Measurements from ENCODE around the gene EPM2AIP1. TPM values are rescaled to one million over a fixed set of nuclear protein-coding genes. Genes with fewer than 3 reads are reported as not detected.
A peak's percentile ranks its signal among the peaks of the same experiment; 100 is the strongest.
"Not testable (repeated sequence)": the region's sequence is repeated elsewhere in the genome, so short reads cannot be mapped to it uniquely, and the experiment has no call there.

The EPM2AIP1 gene
- total and polyA plus RNA-seq, 3 experiments from 2014 or later = 7.1 to 16.0 (median 14.8) TPM

DNA sequence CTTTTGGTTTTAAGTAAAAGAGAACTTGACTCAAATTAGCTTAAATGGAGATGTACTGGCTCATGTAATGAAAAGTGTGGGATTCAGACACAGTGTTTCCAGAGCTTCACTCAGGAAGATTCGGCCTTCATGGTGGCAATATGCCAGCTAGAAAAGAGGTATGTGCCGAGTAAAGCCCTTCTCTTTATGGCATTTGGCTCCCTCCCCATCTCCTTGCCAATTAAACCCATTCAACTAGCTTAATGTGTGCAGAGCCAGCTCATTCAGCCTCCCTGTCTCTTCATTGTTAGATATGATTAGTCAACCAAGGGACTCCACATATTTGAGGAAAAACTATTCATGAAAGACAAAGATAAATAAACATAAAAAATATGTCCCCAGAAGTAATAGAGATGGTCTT is 33.1 kb downstream of the EPM2AIP1 start:
- Histone ChIP-seq H3K9me3 (ENCODE audit: low read length) (no peaks in the 10 kb centered on the region), H3K27ac (ENCODE audit: low read depth, low read length) (no peak overlapping the region), H3K4me3 (ENCODE audit: low read length) (no peak overlapping the region), H3K27me3 (ENCODE audit: insufficient read depth, low read length, poor library complexity, severe bottlenecking) (no peaks in the 10 kb centered on the region), H3K36me3 (ENCODE audit: insufficient read depth, low read length) (no peaks in the 10 kb centered on the region), H3K4me1 (ENCODE audit: insufficient read depth, low read length) (no peaks in the 10 kb centered on the region)
- DNase-seq = no peak
- CTCF ChIA-PET = interaction anchor here (0.9 to 4.0 kb wide), 11 partner anchors 9 to 226 kb away, joined by 3 to 22 read pairs (median 11); partner anchors contain the start of gene TRANK1
- Mint-ChIP-seq H3K4me3 (no peak overlapping the region), H3K36me3 (peaks cover 0 to under 1% (median 0%) of the 10 kb centered on the region in 3 donors), H3K4me1 (peaks cover 8 to 16% (median 11%) of the 10 kb centered on the region in 3 donors), H3K27me3 (no peaks in the 10 kb centered on the region), H3K9me3 (no peaks in the 10 kb centered on the region), H3K27ac (no peak overlapping the region)
- POLR2A ChIA-PET = interaction anchor here (0.6 kb wide), 1 partner anchor 9 kb away, joined by 4 read pairs; no protein-coding TSS in a partner anchor

DNA sequence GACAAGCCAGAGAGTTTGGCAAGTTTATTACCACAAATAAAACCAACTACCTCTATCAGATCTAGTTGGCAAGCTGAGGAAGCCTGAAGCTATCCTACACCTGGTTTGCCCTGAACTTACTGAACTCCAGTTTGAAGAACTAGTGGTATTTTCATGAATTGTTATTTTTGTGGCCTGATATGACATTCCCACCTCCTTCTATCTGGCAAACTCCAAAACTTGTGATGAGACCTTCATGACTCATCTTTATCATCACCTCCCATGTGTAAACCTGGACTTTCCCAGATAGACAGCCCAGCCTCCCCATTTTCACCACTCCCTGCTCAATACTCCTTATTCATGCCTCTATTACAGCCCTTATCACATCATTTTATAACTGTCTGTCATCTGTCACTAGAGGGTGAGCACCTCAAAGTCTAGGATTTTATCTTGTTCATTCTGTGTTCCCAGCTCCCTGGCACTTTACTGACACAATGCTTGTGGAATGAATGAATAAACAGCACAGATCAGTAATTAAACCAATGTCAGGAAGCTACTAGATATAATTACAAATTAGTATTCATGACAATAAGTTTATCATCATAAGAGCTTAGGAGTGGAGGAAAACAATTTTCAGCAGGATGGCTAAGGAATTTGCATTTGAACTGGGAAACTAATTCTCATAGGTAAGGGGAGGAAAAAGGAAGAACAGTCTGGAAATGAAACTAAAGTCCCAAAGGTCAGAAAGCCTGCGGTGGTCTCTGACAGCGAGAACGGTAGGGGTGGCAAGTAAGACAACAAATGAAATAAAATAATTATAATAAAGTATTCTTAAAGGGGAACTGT is 34.9 kb downstream of the EPM2AIP1 start:
- no peaks in the 10 kb centered on the region for H3K36me3 Mint-ChIP-seq
- ChIA-PET POLR2A (interaction anchor here (0.5 to 1.6 kb wide), 7 partner anchors 14 to 115 kb away, joined by 3 to 8 read pairs (median 4); partner anchors contain the start of genes EPM2AIP1, MLH1 and TRANK1), CTCF (interaction anchor here (0.6 to 4.0 kb wide), 44 partner anchors 8 to 258 kb away, joined by 3 to 22 read pairs (median 4); partner anchors contain the start of genes EPM2AIP1, MLH1 and TRANK1)
- no peak for DNase-seq
- peak overlapping the region in 3 of 7 donors; percentile 23 to 70 (median 35) for H3K4me3 Mint-ChIP-seq
- Histone ChIP-seq H3K9me3 (ENCODE audit: low read length) (no peaks in the 10 kb centered on the region), H3K27me3 (ENCODE audit: insufficient read depth, low read length, poor library complexity, severe bottlenecking) (no peaks in the 10 kb centered on the region), H3K27ac (ENCODE audit: low read depth, low read length) (peak overlapping the region; percentile 68), H3K4me3 (ENCODE audit: low read length) (no peak overlapping the region), H3K4me1 (ENCODE audit: insufficient read depth, low read length) (no peaks in the 10 kb centered on the region), H3K36me3 (ENCODE audit: insufficient read depth, low read length) (no peaks in the 10 kb centered on the region)
- peak overlapping the region; percentile 26 to 75 (median 55) for H3K27ac Mint-ChIP-seq
- H3K9me3 Mint-ChIP-seq = no peaks in the 10 kb centered on the region
- H3K27me3 Mint-ChIP-seq = no peaks in the 10 kb centered on the region
- peaks cover 8 to 16% (median 11%) of the 10 kb centered on the region in 3 donors for H3K4me1 Mint-ChIP-seq

DNA sequence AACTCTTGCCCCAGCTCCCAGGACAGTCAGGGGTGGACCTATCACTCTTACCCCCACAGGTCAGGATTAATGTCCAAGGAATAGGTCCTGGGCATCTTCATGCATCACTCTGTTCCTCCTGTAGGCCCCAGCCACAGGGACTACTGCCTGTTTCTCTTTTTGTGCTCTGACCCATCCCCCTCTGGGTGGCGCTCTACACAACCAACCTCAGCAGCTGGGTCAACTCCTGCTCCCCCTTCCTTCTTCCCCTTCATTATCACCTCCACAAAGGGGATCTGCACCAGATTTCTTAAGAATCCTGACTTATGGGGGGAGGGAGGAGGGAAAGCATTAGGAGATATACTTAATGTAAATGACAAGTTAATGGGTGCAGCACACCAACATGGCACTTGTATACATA is 35.9 kb downstream of the EPM2AIP1 start:
- ChIA-PET POLR2A (no interaction called here), CTCF (interaction anchor here (1.3 to 4.0 kb wide), 7 partner anchors 7 to 86 kb away, joined by 3 to 22 read pairs (median 12); partner anchors contain the start of genes EPM2AIP1 and MLH1)
- Mint-ChIP-seq H3K4me3 (no peak overlapping the region), H3K9me3 (no peaks in the 10 kb centered on the region), H3K36me3 (no peaks in the 10 kb centered on the region), H3K27me3 (no peaks in the 10 kb centered on the region), H3K4me1 (peaks cover 8 to 16% (median 11%) of the 10 kb centered on the region in 3 donors), H3K27ac (peak overlapping the region in 3 of 8 donors; percentile 43 to 87 (median 49))
- no peaks in the 10 kb centered on the region for H3K36me3 ChIP-seq (ENCODE audit: insufficient read depth, low read length)
- no peak overlapping the region for H3K4me3 ChIP-seq (ENCODE audit: low read length)
- no peaks in the 10 kb centered on the region for H3K9me3 ChIP-seq (ENCODE audit: low read length)
- no peaks in the 10 kb centered on the region for H3K4me1 ChIP-seq (ENCODE audit: insufficient read depth, low read length)
- no peak for DNase-seq
- H3K27ac ChIP-seq (ENCODE audit: low read depth, low read length) = peak overlapping the region; percentile 68
- no peaks in the 10 kb centered on the region for H3K27me3 ChIP-seq (ENCODE audit: insufficient read depth, low read length, poor library complexity, severe bottlenecking)

DNA sequence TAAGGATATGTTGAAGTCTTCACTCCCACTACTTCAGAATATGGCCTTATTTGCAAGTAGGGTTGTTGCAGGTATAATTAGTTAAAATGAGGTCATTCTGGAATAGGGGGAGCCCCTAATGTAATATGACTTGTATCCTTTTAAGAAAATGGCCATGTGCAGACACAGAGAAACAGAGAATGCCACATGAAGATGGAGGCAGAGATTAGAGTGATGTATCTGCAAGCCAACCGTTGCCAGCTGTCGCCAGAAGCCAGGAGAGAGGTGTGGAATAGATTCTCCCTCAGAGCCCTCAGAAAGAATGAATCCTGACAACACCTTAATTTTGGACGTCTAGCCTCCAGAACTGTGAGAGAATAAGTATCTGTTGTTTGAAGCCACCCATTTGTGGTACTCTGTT is 36.8 kb downstream of the EPM2AIP1 start:
- H3K4me3 Mint-ChIP-seq = no peak overlapping the region
- Histone ChIP-seq H3K4me1 (ENCODE audit: insufficient read depth, low read length) (no peaks in the 10 kb centered on the region), H3K36me3 (ENCODE audit: insufficient read depth, low read length) (no peaks in the 10 kb centered on the region), H3K27ac (ENCODE audit: low read depth, low read length) (peak overlapping the region; percentile 68), H3K4me3 (ENCODE audit: low read length) (no peak overlapping the region), H3K27me3 (ENCODE audit: insufficient read depth, low read length, poor library complexity, severe bottlenecking) (no peaks in the 10 kb centered on the region), H3K9me3 (ENCODE audit: low read length) (no peaks in the 10 kb centered on the region)
- ChIA-PET POLR2A (interaction anchor here (0.6 kb wide), 1 partner anchor 39 kb away, joined by 4 read pairs; no protein-coding TSS in a partner anchor), CTCF (interaction anchor here (0.6 to 4.0 kb wide), 3 partner anchors 34 to 223 kb away, joined by 3 to 18 read pairs (median 3); no protein-coding TSS in a partner anchor)
- no peaks in the 10 kb centered on the region for H3K9me3 Mint-ChIP-seq
- no peaks in the 10 kb centered on the region for H3K36me3 Mint-ChIP-seq
- H3K27me3 Mint-ChIP-seq = no peaks in the 10 kb centered on the region
- no peak for DNase-seq
- H3K4me1 Mint-ChIP-seq = peaks cover 8 to 16% (median 11%) of the 10 kb centered on the region in 3 donors
- peak overlapping the region in 1 of 8 donors; percentile 41 for H3K27ac Mint-ChIP-seq

DNA sequence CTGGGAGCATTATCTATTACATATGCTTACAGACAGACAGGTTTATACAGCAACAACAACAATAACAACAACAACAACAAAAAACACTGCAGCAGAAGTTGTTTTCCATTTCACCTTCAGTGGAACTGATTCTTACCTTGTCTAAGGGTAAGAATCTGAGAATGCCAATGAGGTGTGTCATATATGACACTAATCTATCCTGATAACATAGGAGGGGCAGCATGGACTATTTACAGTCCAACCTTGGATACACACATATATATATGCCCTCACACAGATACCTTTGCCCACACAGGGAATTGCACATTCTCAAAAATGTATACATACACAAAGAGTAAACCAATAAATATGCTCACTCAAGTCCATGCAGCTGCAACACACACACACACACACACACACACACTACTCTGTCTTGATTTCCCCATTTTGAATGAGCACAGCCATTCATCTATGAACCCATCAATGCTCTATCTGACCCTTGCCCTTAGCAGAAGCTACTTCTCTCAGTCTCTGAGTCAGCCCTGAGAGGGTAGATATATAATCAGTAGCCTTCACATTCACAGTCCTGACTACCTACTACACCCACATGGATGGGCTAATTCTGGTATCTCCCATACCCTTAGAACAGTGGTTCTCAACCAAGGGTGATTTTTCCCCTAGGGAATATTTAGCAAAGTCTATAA is 38.3 kb downstream of the EPM2AIP1 start:
- Histone ChIP-seq H3K36me3 (ENCODE audit: insufficient read depth, low read length) (no peaks in the 10 kb centered on the region), H3K27ac (ENCODE audit: low read depth, low read length) (no peak overlapping the region), H3K9me3 (ENCODE audit: low read length) (no peaks in the 10 kb centered on the region), H3K4me3 (ENCODE audit: low read length) (no peak overlapping the region), H3K4me1 (ENCODE audit: insufficient read depth, low read length) (no peaks in the 10 kb centered on the region), H3K27me3 (ENCODE audit: insufficient read depth, low read length, poor library complexity, severe bottlenecking) (no peaks in the 10 kb centered on the region)
- H3K4me3 Mint-ChIP-seq = no peak overlapping the region
- H3K4me1 Mint-ChIP-seq = peaks cover 8 to 16% (median 11%) of the 10 kb centered on the region in 3 donors
- H3K27ac Mint-ChIP-seq = peak overlapping the region in 1 of 8 donors; percentile 2
- POLR2A ChIA-PET = no interaction called here
- no peaks in the 10 kb centered on the region for H3K9me3 Mint-ChIP-seq
- CTCF ChIA-PET = interaction anchor here (1.4 to 1.7 kb wide), 2 partner anchors 10 to 11 kb away, joined by 3 to 4 read pairs; partner anchors contain the start of gene TRANK1
- no peaks in the 10 kb centered on the region for H3K27me3 Mint-ChIP-seq
- no peaks in the 10 kb centered on the region for H3K36me3 Mint-ChIP-seq
- no peak for DNase-seq

- peak overlapping the region in 2 of 8 donors; percentile 36 to 88 for H3K27ac Mint-ChIP-seq
- H3K4me3 ChIP-seq (ENCODE audit: low read length); DNase-seq; POLR2A ChIA-PET; H3K9me3 ChIP-seq (ENCODE audit: low read length); H3K27me3 ChIP-seq (ENCODE audit: insufficient read depth, low read length, poor library complexity, severe bottlenecking); H3K36me3 ChIP-seq (ENCODE audit: insufficient read depth, low read length); H3K27me3 Mint-ChIP-seq; H3K27ac ChIP-seq (ENCODE audit: low read depth, low read length): not testable (repeated sequence)
- H3K9me3 Mint-ChIP-seq = peaks cover 5 to 16% (median 15%) of the 10 kb centered on the region in 5 donors
- H3K4me3 Mint-ChIP-seq = peak overlapping the region in 1 of 7 donors; percentile 70
- CTCF ChIA-PET = interaction anchor here (1.2 to 1.8 kb wide), 2 partner anchors 11 to 78 kb away, joined by 3 to 12 read pairs; no protein-coding TSS in a partner anchor
- H3K36me3 Mint-ChIP-seq = peaks cover 3 to 24% (median 7%) of the 10 kb centered on the region in 3 donors
- H3K4me1 ChIP-seq (ENCODE audit: insufficient read depth, low read length) = peaks cover 14% of the 10 kb centered on the region
- peaks cover 9 to 16% (median 12%) of the 10 kb centered on the region in 3 donors for H3K4me1 Mint-ChIP-seq
Observed at GRCh38 chr3:36947814-36948213, 45.1 kb downstream of the EPM2AIP1 start.

DNA sequence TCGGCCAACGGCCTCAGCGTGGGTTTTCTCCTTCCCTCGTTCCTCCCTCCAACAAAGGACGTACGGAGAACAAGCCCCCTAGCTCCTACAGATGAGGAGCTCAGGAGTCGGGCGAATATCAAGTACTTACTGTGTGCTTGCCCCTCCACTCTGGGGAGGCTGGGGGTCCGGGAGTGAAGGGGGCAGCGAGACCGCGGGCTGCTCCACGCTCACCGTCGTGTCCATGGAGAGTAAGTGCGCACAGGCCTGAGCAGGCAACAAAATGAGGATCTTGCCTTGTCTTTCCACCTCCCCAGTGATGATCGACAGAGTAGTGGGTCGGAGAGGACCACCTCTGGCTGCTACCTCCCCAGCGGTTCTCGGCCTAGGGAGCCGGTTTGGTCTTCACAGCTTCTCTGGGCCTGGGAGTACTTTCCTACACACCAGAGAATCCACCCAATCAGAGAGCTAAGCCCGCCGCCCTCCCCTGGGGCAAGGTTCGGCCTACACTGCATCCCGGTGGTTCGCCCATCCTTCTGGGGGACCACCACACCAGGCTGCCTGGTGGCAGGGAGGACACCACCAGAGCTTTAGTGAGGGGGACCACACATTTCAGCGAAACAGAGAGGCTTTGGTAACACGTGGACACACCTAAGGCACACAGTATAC is 47.5 kb downstream of the EPM2AIP1 start:
- Histone ChIP-seq H3K36me3 (ENCODE audit: insufficient read depth, low read length) (no peaks in the 10 kb centered on the region), H3K4me3 (ENCODE audit: low read length) (peak overlapping the region; percentile 64), H3K9me3 (ENCODE audit: low read length) (no peaks in the 10 kb centered on the region), H3K27ac (ENCODE audit: low read depth, low read length) (peak overlapping the region; percentile 65), H3K27me3 (ENCODE audit: insufficient read depth, low read length, poor library complexity, severe bottlenecking) (no peaks in the 10 kb centered on the region), H3K4me1 (ENCODE audit: insufficient read depth, low read length) (peaks cover 14% of the 10 kb centered on the region)
- Mint-ChIP-seq H3K4me3 (peak overlapping the region; percentile 86 to 91 (median 87)), H3K27me3 (peaks cover 0 to 1% of the 10 kb centered on the region in 2 donors), H3K27ac (peak overlapping the region; percentile 64 to 97 (median 88)), H3K9me3 (peaks cover 5 to 16% (median 15%) of the 10 kb centered on the region in 5 donors), H3K36me3 (peaks cover 3 to 24% (median 7%) of the 10 kb centered on the region in 3 donors), H3K4me1 (peaks cover 13 to 37% (median 24%) of the 10 kb centered on the region in 3 donors)
- POLR2A ChIA-PET = interaction anchor here (1.3 to 2.3 kb wide), 4 partner anchors 13 to 47 kb away, joined by 3 to 25 read pairs (median 10); partner anchors contain the start of genes EPM2AIP1 and MLH1
- DNase-seq = peak in 2 of 5 donors; percentile 7 to 50
- CTCF ChIA-PET = interaction anchor here (1.0 to 3.1 kb wide), 7 partner anchors 9 to 69 kb away, joined by 3 to 20 read pairs (median 4); no protein-coding TSS in a partner anchor

All from CD8-positive, alpha-beta memory T cell (primary cell).